Activated CD8-positive, alpha-beta memory T cell treated with anti-CD3 and anti-CD28 coated beads, Interleukin-2, amount 10 ng/mL, durations not matched to agents 7 days and 5 days (primary cell): ENCODE results near the gene RNF224. TPM values are rescaled to one million over a fixed set of nuclear protein-coding genes. Genes with fewer than 3 reads are reported as not detected.
A peak's percentile ranks its signal among the peaks of the same experiment; 100 is the strongest.

ENCODE experiments used
- ATAC-seq: fragments of 150-1000 bp; cut with Tn5 transposase; one replicate; pipeline ENCODE4 v1.10.0; 2021; ENCODE audit warnings: moderate library complexity
- CTCF ChIA-PET: fragments of 350-600 bp; sonication (Branson Sonifier 250); formaldehyde crosslinking; loops from one replicate; lab custom pipeline; 2021; ENCODE audit warnings: antibody characterized with exemption; lab: Charles Lee
- DNase-seq: peaks from one replicate; pipeline ENCODE4 v3.0.0-alpha.2; 2020
- H3K27ac Mint-ChIP-seq: one replicate; pipeline ENCODE4 v1.8.0; 2021; ENCODE audit warnings: mild to moderate bottlenecking, mixed read lengths
- H3K27me3 Mint-ChIP-seq: one replicate; pipeline ENCODE4 v1.8.0; 2021; ENCODE audit warnings: mixed read lengths
- H3K36me3 Mint-ChIP-seq: one replicate; pipeline ENCODE4 v1.8.0; 2021; ENCODE audit warnings: mild to moderate bottlenecking, mixed read lengths
- H3K4me1 Mint-ChIP-seq: one replicate; pipeline ENCODE4 v1.8.0; 2021; ENCODE audit warnings: mixed read lengths
- H3K4me3 Mint-ChIP-seq: one replicate; pipeline ENCODE4 v1.8.0; 2021; ENCODE audit warnings: mild to moderate bottlenecking, moderate library complexity, mixed read lengths
- H3K9me3 Mint-ChIP-seq: one replicate; pipeline ENCODE4 v1.8.0; 2022; ENCODE audit warnings: low read depth, mixed read lengths
- total RNA-seq, 2 experiments: library from RNA; stranded (reverse); gene quantifications; one replicate each; pipeline ENCODE4 v1.2.3, GENCODE V29; 2021

RNF224 gene
- total RNA-seq, 2 experiments from 2014 or later, result not detected

GRCh38 chr9:137266585-137267453, 39.5 kb downstream of the RNF224 start:
- no peak for ATAC-seq
- CTCF ChIA-PET, result interaction anchor here (1.0 kb wide), 1 partner anchor 11 kb away, joined by 3 read pairs; the partner anchor contains the start of gene TOR4A

GRCh38 chr9:137267933-137268355, 40.6 kb downstream of the RNF224 start:
- Mint-ChIP-seq H3K36me3 (peaks cover 21% of the 10 kb centered on the region), H3K9me3 (no peaks in the 10 kb centered on the region), H3K27ac (no peak overlapping the region), H3K27me3 (no peaks in the 10 kb centered on the region), H3K4me3 (no peak overlapping the region), H3K4me1 (peaks cover 22% of the 10 kb centered on the region)
- CTCF ChIA-PET, result interaction anchor here (1.0 kb wide), 1 partner anchor 10 kb away, joined by 3 read pairs; the partner anchor contains the start of gene TOR4A
- DNase-seq (no peak), ATAC-seq (no peak)

More at GRCh38 chr9:137266585-137267453, 39.5 kb downstream of the RNF224 start:
- Mint-ChIP-seq H3K27me3 (no peaks in the 10 kb centered on the region), H3K4me3 (no peak overlapping the region), H3K36me3 (peaks cover 21% of the 10 kb centered on the region), H3K9me3 (no peaks in the 10 kb centered on the region), H3K4me1 (peaks cover 22% of the 10 kb centered on the region), H3K27ac (no peak overlapping the region)
- no peak for DNase-seq

GRCh38 chr9:137268538-137269201, 41.4 kb downstream of the RNF224 start:
- CTCF ChIA-PET, result interaction anchor here (1.0 kb wide), 1 partner anchor 163 kb away, joined by 3 read pairs; no protein-coding TSS in a partner anchor
- H3K36me3 Mint-ChIP-seq, result peaks cover 21% of the 10 kb centered on the region
- DNase-seq (no peak), ATAC-seq (no peak)
- H3K9me3 Mint-ChIP-seq, result no peaks in the 10 kb centered on the region
- peak overlapping the region; percentile 0 for H3K27ac Mint-ChIP-seq
- peaks cover 22% of the 10 kb centered on the region for H3K4me1 Mint-ChIP-seq
- H3K27me3 Mint-ChIP-seq, result no peaks in the 10 kb centered on the region
- no peak overlapping the region for H3K4me3 Mint-ChIP-seq

- Mint-ChIP-seq H3K36me3 (peaks cover 20% of the 10 kb centered on the region), H3K9me3 (no peaks in the 10 kb centered on the region), H3K4me3 (no peak overlapping the region), H3K27ac (no peak overlapping the region), H3K27me3 (no peaks in the 10 kb centered on the region), H3K4me1 (peaks cover 22% of the 10 kb centered on the region)
- no peak for ATAC-seq
- CTCF ChIA-PET, result interaction anchor here (1.0 kb wide), 1 partner anchor 164 kb away, joined by 3 read pairs; no protein-coding TSS in a partner anchor
- DNase-seq, result no peak
Observed at GRCh38 chr9:137269231-137269772, 42.0 kb downstream of the RNF224 start.

- Mint-ChIP-seq H3K4me1 (peaks cover 22% of the 10 kb centered on the region), H3K9me3 (no peaks in the 10 kb centered on the region), H3K36me3 (peaks cover 16% of the 10 kb centered on the region), H3K27me3 (no peaks in the 10 kb centered on the region), H3K27ac (peak overlapping the region; percentile 37), H3K4me3 (no peak overlapping the region)
- CTCF ChIA-PET, result interaction anchor here (1.4 kb wide), 1 partner anchor 31 kb away, joined by 3 read pairs; no protein-coding TSS in a partner anchor
- peak; percentile 31 for ATAC-seq
- DNase-seq, result no peak
Observed at GRCh38 chr9:137270929-137271695, 43.8 kb downstream of the RNF224 start.

GRCh38 chr9:137271696-137272076, 44.4 kb downstream of the RNF224 start:
- ATAC-seq (no peak), DNase-seq (no peak)
- CTCF ChIA-PET, result interaction anchor here (1.4 kb wide), 1 partner anchor 31 kb away, joined by 3 read pairs; no protein-coding TSS in a partner anchor
- Mint-ChIP-seq H3K4me3 (no peak overlapping the region), H3K27ac (peak overlapping the region; percentile 37), H3K9me3 (no peaks in the 10 kb centered on the region), H3K36me3 (peaks cover 15% of the 10 kb centered on the region), H3K4me1 (peaks cover 22% of the 10 kb centered on the region), H3K27me3 (no peaks in the 10 kb centered on the region)

- no peaks in the 10 kb centered on the region for H3K9me3 Mint-ChIP-seq
- CTCF ChIA-PET, result interaction anchor here (1.0 to 1.4 kb wide), 3 partner anchors 14 to 35 kb away, joined by 3 to 4 read pairs (median 3); no protein-coding TSS in a partner anchor
- no peak for DNase-seq
- H3K4me3 Mint-ChIP-seq, result no peak overlapping the region
- no peak overlapping the region for H3K27ac Mint-ChIP-seq
- no peak for ATAC-seq
- H3K27me3 Mint-ChIP-seq, result no peaks in the 10 kb centered on the region
- H3K4me1 Mint-ChIP-seq, result peaks cover 28% of the 10 kb centered on the region
- peaks cover 12% of the 10 kb centered on the region for H3K36me3 Mint-ChIP-seq
Observed at GRCh38 chr9:137272241-137273094, 45.2 kb downstream of the RNF224 start.

- DNase-seq, result no peak
Observed at GRCh38 chr9:137273095-137273490, 45.8 kb downstream of the RNF224 start.

GRCh38 chr9:137273611-137274320, 46.5 kb downstream of the RNF224 start:
- peaks cover 20% of the 10 kb centered on the region for H3K4me1 Mint-ChIP-seq
- H3K36me3 Mint-ChIP-seq, result peaks cover 7% of the 10 kb centered on the region
- CTCF ChIA-PET, result interaction anchor here (0.8 to 1.3 kb wide), 3 partner anchors 9 to 17 kb away, joined by 3 to 5 read pairs (median 3); no protein-coding TSS in a partner anchor

More at GRCh38 chr9:137273095-137273490, 45.8 kb downstream of the RNF224 start:
- CTCF ChIA-PET, result interaction anchor here (1.0 to 1.4 kb wide), 3 partner anchors 13 to 36 kb away, joined by 3 to 4 read pairs (median 3); no protein-coding TSS in a partner anchor
- Mint-ChIP-seq H3K36me3 (peaks cover 10% of the 10 kb centered on the region), H3K9me3 (no peaks in the 10 kb centered on the region), H3K27me3 (no peaks in the 10 kb centered on the region), H3K4me1 (peaks cover 23% of the 10 kb centered on the region), H3K4me3 (no peak overlapping the region), H3K27ac (no peak overlapping the region)
- no peak for ATAC-seq

GRCh38 chr9:137275203-137275587, 47.9 kb downstream of the RNF224 start:
- Mint-ChIP-seq H3K27ac (no peak overlapping the region), H3K9me3 (no peaks in the 10 kb centered on the region)
- no peak for ATAC-seq

More at GRCh38 chr9:137273611-137274320, 46.5 kb downstream of the RNF224 start:
- no peak overlapping the region for H3K4me3 Mint-ChIP-seq
- DNase-seq, result no peak
- H3K27ac Mint-ChIP-seq, result no peak overlapping the region
- H3K9me3 Mint-ChIP-seq, result no peaks in the 10 kb centered on the region
- no peak for ATAC-seq
- H3K27me3 Mint-ChIP-seq, result no peaks in the 10 kb centered on the region

More at GRCh38 chr9:137275203-137275587, 47.9 kb downstream of the RNF224 start:
- no peak overlapping the region for H3K4me3 Mint-ChIP-seq
- H3K4me1 Mint-ChIP-seq, result peaks cover 13% of the 10 kb centered on the region
- no peak for DNase-seq
- CTCF ChIA-PET, result no interaction called here
- H3K27me3 Mint-ChIP-seq, result no peaks in the 10 kb centered on the region
- H3K36me3 Mint-ChIP-seq, result peaks cover 4% of the 10 kb centered on the region
